ENCODE measurements around the gene SNX20. TPM values are rescaled to one million over a fixed set of nuclear protein-coding genes. Genes with fewer than 3 reads are reported as not detected.

Gene SNX20
- total RNA-seq, 4 donors from 2014 or later: 0.84 to 1.8 (median 1.0) TPM

DNA sequence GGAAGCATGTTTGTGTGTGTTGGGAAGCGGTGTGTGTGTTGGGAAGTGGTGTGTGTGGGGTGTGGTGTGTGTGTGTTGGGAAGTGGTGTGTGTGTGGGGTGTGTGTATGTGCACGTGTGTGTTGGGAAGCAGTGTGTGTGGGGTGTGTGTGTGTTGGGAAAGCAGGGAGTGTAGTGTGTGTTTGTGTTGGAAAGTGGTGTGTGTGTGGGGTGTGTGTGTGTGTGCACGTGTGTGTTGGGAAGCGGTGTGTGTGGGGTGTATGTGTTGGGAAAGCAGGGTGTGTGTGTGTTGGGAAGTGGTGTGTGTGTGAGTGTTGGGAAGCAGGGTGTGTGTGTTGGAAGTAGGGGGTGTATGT is 11.5 kb upstream of the SNX20 start:
- TF ChIP-seq POLR2A (IDR thresholded peaks at IDR 0.05) (no peak), POLR2AphosphoS5 (IDR thresholded peaks at IDR 0.05) (no peak), CTCF (IDR thresholded peaks at IDR 0.05) (no peak), EP300 (IDR thresholded peaks at IDR 0.05) (no peak)
- WGBS, 2 donors (ENCODE audit: low coverage in 1 of 2): 80 to 84% methylated on average over 4 of the region's 4 CpGs
- peaks cover 0 to 44% (median 12%) of the 10 kb centered on the region in 3 donors for H3K4me1 ChIP-seq
- no peaks in the 10 kb centered on the region for H3K9me3 ChIP-seq
- no peaks in the 10 kb centered on the region for H3K27me3 ChIP-seq
- no peaks in the 10 kb centered on the region for H3K36me3 ChIP-seq
- no peak for ATAC-seq
- no peak overlapping the region for H3K4me3 ChIP-seq
- H3K27ac ChIP-seq: no peak overlapping the region

DNA sequence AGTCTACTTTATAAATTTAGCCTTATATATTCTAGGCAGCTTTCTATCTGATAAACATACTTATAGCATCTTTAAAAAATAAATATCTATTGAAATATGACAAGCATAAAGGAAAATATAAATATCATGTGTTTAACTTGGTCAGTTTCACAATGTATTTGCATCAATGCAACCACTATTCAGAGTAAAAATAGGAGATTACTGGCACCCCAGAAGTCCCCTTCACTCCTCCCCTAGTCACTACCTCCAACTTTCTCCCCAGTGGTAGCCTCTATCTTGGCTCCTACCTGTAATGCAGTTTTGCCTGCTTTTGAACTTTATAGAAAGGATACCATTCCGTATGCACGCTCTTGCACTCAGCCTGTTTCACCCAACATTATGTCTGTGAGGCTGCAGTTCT is 9.1 kb upstream of the SNX20 start:
- WGBS, 2 donors (ENCODE audit: low coverage in 1 of 2): 82 to 90% methylated on average over 2 of the region's 2 CpGs
- H3K4me1 ChIP-seq: peaks cover 0 to 21% (median 0%) of the 10 kb centered on the region in 3 donors
- TF ChIP-seq POLR2AphosphoS5 (IDR thresholded peaks at IDR 0.05) (no peak), EP300 (IDR thresholded peaks at IDR 0.05) (no peak), POLR2A (IDR thresholded peaks at IDR 0.05) (no peak), CTCF (IDR thresholded peaks at IDR 0.05) (no peak)
- H3K36me3 ChIP-seq: no peaks in the 10 kb centered on the region
- ATAC-seq: no peak
- no peaks in the 10 kb centered on the region for H3K27me3 ChIP-seq
- no peak overlapping the region for H3K27ac ChIP-seq
- H3K4me3 ChIP-seq: no peak overlapping the region
- H3K9me3 ChIP-seq: no peaks in the 10 kb centered on the region

- no peaks in the 10 kb centered on the region for H3K27me3 ChIP-seq
- no peak for ATAC-seq
- no peak overlapping the region for H3K4me3 ChIP-seq
- TF ChIP-seq CTCF (IDR thresholded peaks at IDR 0.05): no peak
- TF ChIP-seq POLR2A (IDR thresholded peaks at IDR 0.05): no peak
- no peak for TF ChIP-seq POLR2AphosphoS5 (IDR thresholded peaks at IDR 0.05)
- no peak for TF ChIP-seq EP300 (IDR thresholded peaks at IDR 0.05)
- no peak overlapping the region for H3K27ac ChIP-seq
- H3K4me1 ChIP-seq: peaks cover 0 to 13% (median 0%) of the 10 kb centered on the region in 3 donors
- H3K36me3 ChIP-seq: no peaks in the 10 kb centered on the region
- no peaks in the 10 kb centered on the region for H3K9me3 ChIP-seq
- 62 to 74% methylated on average over 3 of the region's 3 CpGs for WGBS, 2 donors (ENCODE audit: low coverage in 1 of 2)
Measured at GRCh38 chr16:50688867-50689266, 7.8 kb upstream of the SNX20 start.

DNA sequence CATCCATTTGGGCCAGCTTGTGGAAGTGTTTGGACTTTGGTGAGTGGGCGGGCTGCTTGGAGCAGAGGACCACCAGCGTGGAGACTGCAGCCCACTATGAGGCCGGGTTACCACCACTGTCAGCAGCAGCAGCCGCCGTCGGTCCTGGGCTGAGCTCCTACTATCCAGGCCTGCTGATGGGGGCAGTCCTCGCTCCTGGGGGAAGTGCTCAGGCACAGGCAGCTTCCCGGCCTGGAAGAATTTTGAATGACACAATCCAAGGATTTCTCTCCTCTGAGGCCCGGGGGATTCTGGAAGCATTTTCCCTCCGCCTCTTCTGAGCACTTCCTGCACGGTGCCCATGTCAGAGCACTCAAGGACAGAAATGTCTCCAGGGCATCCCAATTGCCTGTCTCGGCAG is 7.0 kb upstream of the SNX20 start:
- Histone ChIP-seq H3K9me3 (no peaks in the 10 kb centered on the region), H3K27me3 (no peaks in the 10 kb centered on the region), H3K27ac (no peak overlapping the region), H3K4me3 (no peak overlapping the region), H3K4me1 (peaks cover 0 to 5% (median 0%) of the 10 kb centered on the region in 3 donors), H3K36me3 (no peaks in the 10 kb centered on the region)
- 31 to 50% methylated on average over 1 to 3 of the region's 12 CpGs for WGBS, 2 donors (ENCODE audit: low coverage in 1 of 2)
- no peak for ATAC-seq
- TF ChIP-seq CTCF (IDR thresholded peaks at IDR 0.05): no peak
- no peak for TF ChIP-seq POLR2AphosphoS5 (IDR thresholded peaks at IDR 0.05)
- TF ChIP-seq EP300 (IDR thresholded peaks at IDR 0.05): no peak
- TF ChIP-seq POLR2A (IDR thresholded peaks at IDR 0.05): no peak

- H3K4me3 ChIP-seq: no peak overlapping the region
- no peak for ATAC-seq
- no peaks in the 10 kb centered on the region for H3K9me3 ChIP-seq
- no peaks in the 10 kb centered on the region for H3K36me3 ChIP-seq
- no peaks in the 10 kb centered on the region for H3K4me1 ChIP-seq
- WGBS, 2 donors (ENCODE audit: low coverage in 1 of 2): 86 to 96% methylated on average over 5 of the region's 8 CpGs
- no peak overlapping the region for H3K27ac ChIP-seq
- no peaks in the 10 kb centered on the region for H3K27me3 ChIP-seq
- TF ChIP-seq POLR2A (IDR thresholded peaks at IDR 0.05) (no peak), POLR2AphosphoS5 (IDR thresholded peaks at IDR 0.05) (no peak), EP300 (IDR thresholded peaks at IDR 0.05) (no peak), CTCF (IDR thresholded peaks at IDR 0.05) (no peak)
Measured at GRCh38 chr16:50685462-50686063, 4.5 kb upstream of the SNX20 start.

Data from gastroesophageal sphincter (tissue), 4 donors.